ENCODE results near the gene CEP95.

CEP95 gene

DNA sequence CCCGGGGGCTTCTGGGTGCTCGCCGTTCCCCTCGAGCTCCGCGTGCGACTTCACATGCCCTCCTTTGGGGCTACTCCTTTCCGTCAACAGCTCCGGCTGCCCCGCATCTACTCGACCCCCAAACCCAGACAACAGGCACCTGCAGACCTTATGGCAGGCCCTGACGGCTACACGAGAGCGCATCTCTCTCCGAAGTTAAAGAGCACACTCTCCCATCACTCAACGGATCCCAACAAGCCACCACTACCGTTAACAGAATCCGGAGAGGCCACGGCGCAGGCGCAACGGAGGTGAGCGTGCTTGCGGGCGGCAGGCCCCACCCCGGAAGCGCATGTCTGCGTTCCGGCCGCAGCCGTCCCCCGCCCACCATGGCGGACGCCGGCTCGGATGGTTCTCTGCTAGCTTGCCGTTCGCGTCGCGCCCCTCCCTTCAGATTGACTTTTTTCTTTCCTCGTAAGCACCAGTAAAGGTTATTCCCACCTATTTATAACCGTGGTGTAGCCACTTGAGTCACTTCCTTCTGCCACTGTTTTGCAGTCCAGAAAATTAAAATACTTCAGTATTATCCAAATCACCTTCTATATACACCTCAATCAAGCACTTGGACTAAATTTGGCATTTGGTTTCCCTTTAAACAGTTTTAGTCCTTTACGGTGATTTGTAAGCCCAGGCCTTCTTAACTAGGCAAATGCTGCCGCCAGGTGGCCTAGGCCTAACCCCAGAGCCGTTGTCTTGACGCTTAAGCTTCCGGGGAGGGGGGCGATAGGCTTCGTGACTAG lies 9.8 kb upstream of the CEP95 start, which contains the start of gene POLG2:
TSS of gene POLG2 (minus strand) at position 269 of the 779 bp plus-strand sequence. CDS start at position 183, 86 bp downstream.
- DNase-seq (ENCODE audit: low spot score), result peak; percentile 90

DNA sequence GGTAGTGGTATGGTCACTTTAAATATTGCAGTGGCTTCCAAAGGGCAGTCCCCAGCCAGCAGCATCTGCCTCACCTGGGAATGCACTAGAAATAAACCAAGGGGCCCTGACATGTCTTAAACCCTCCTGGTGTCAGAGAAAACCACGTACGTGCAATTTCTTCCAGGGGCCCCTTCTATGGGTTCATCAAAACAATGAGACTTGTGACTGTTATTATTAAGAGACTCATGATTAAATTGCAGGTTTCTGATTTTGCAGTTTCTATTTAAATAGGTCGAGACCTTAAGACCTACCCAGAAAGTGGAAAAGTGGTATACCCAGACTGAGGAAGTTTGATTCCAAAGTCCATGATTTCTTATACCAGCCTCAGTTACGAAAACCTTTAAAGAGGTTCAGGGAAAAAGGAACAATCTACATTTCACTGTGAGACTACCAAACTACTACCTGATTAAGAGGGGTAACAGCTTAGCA lies 9.2 kb upstream of the CEP95 start:
- DNase-seq (ENCODE audit: low spot score), result no peak

DNA sequence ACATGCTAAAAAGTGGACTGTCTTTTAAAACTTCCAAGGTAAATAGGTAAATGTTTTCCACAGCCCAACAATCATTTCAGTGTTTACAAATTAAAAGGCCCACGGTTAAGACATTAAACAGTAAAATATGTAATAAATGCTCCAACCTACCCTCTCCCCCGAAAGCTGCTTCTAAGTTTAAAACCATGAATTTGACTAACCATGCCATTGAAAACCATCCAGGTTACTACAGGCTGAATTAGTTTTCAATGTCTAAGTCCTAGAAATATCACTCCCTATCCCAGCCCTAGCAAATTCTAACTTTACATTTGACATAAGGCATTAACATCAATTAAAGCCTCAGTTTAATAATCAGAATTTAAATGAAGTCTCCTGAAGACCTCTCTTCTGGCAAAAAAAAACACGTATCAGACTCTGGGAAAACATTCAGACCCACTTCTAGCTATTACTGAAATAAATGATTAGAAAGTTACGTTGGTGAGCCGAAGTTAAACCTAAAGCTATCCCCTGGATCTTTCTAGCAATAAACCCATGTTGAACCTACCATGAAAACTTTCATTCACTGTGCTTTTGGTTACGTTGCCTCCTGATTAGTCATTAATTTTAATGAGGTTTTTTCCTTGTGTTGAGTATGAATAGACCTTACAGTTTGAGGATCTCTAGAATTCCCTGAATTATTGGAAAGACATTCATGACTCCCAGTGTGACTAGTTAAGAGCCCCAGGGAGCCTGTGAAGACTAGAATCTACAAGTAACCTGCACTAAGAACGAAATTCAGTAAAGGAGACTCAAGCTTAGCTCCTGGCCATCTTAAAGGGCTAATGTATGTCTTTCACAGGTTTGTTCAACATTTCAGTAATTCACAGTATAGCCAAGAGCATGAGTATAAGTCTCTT lies 8.2 kb upstream of the CEP95 start:
- no peak for DNase-seq (ENCODE audit: low spot score)

DNA sequence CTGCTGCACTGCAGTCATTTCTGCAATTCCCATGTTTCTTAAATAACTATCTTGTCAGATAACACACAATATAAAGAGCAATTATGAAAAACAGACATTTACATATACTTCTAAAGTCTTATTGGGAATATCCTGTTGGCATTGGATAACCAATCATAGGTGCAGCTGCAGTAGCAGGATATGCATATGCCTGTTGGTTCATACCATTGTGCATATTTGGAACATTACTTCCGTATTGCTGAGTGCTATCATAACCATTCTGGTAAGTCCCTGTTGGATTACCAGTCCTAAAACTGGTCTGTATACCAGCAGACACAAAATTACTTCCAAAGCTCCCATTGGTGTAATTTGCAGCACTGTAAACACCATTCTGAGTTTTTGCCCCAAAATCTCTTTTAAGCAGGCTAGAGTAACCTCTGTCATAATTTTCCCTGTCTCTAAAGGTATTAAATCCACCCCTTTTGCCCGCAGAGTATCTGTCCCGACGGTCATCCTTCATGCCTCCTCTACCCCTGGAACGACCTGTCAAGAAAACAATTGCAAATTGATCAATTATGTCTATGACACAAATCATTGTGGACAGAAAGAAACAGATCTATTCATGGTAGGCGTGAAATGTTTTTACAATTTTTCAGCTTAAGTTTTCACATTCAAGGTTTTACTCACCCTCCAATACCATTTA lies 6.8 kb upstream of the CEP95 start:
- no peak for DNase-seq (ENCODE audit: low spot score)

DNA sequence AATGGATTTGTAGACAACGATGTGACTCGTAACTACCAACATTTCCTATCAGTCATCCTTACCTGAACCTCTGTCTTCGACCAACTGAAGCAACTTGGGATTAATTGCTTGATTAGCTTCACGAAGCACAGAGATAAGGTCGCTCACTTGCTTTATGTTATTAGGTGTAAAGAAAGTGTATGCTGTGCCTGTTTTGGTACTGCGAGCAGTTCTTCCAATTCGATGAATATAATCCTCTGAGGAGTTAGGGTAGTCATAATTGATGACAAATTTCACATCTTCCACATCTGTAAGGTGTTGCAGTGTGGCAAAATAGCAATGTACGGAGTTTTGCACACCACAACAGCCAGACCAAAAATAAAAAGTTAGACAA lies 6.3 kb upstream of the CEP95 start:
- no peak for DNase-seq (ENCODE audit: low spot score)

DNA sequence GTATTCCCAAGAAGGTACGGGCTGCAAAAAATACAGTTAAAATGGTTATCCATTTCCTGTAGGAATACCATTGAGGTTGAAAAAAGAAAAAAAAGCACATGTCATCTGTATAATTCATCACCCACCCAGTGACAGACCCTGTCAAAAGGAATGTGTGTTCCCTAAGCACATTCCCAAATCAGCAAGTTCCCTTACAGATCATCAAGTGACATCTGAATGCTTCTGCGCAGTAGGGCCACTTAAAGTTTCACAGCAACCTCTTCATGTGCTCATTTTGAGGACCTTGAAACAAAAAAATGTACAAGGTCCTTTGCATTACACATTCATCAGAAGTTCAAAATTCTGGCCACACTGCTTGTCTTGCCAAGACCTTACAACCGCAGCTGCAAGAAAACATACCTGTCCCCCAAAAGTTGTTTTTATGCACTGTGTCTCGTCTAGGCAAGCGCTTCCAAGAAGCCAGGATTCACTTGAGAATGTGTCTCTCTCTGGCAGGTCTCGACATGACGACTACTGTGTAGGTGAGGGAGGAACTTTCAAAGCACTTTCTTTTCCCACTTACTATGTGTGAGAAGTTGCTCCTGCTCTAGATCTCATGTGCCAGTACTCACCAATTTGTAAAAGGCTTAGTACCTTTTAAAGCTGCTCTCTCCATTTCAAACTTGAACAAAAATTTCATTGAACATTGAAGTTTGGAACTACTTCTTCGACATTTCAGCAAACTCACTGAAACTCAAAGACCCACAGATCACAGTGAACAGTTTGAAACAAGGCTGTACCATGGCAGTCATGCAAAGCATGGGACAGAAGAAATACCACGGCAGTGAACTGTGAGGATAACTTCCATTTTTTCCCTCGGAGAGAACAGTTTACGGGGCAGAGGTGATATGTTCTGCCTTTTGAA lies 5.7 kb upstream of the CEP95 start:
- DNase-seq (ENCODE audit: low spot score), result no peak

DNA sequence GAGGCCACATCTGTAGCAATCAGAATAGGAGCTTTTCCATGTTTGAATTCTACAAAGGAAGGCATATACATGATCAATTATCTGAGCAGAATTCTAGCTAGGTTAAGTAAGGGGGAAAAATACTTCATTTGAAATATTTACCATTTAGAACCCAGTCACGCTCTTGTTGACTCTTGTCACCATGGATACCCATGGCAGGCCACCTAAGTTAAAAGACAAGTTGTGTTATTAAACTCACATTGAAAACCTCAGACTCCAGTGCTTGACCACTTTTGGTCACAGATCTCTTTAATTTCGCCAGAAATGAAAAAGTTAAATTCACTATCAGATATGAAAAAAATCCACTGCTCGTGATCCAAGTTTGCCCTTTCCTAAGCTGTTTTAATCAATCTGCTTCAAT lies 4.8 kb upstream of the CEP95 start:
- DNase-seq (ENCODE audit: low spot score), result no peak

DNA sequence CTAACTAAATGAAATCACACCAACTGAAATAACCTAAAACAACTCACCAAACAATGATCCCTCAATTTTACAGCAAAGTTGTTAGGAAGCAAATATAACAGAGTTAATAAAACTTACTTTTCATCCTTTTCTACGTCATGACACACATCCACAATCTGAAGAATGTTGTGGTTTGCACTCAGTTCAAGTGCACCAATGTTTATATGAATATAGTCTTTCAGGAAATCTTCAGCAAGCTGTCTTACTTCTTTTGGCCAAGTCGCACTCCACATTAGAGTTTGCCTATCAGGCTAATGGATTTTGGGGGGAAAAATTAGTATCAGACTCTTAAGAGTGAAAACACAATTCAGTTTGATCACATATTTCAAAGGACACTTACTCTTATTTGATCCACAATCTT lies 4.0 kb upstream of the CEP95 start:
- no peak for DNase-seq (ENCODE audit: low spot score)

DNA sequence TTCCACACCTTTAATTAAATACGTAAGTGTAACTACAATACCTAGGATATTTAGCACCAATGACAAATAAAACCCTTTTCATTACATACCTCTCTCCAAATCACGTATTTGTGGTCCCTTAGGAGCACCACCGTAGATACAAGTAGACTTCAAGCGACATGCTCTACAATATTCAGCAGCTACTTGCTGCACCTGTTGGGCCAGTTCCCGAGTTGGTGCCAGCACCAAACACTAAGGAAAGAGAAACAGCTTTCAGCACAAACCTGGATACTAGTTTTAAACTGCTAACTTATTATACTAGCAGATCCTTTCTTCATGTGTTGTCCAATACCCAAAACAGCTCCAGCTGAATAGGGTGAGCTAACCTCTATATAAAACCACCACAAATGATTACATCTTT lies 3.4 kb upstream of the CEP95 start:
- DNase-seq (ENCODE audit: low spot score), result no peak

DNA sequence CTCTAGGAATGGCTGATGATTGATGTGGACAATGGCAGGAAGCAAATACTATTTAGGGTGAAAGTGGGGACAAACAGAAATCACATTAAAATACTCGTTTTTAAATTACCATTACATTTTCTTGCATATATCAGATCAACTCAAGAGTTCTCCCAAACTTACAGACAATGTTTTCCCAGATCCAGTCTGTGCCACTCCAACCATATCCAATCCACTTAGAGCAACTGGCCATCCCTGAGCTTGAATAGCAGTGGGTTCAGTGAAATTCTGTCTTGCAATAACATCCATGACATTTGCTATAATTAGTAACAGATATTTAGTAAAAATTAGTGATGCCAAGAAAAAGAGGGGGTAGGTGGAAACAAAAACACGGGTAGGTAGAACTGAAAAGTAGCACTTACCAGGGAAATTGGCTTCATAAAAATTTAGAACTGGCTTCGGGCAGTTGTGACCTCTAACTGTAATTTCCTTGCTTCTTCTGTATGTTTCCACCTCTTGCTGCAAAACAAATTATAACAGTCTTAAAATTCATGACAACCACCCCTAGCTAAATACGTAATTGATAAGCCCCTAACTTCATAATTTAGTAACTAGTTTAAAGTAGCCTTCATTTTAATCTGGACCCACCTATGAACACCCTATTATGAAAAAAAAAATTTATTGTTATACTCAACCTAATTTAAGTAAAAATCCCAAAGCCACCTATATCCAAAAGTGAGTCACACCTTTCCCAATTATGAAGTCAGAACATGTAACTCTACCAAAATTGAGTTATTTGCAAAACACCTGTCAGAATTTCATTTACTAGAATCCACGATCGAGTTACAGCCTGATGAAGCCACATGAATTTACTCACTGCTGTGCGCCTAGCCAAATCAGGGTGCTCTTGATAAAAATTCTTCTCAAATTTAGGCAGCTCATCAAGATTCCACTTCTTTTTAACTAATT lies 2.7 kb upstream of the CEP95 start:
- no peak for DNase-seq (ENCODE audit: low spot score)

DNA sequence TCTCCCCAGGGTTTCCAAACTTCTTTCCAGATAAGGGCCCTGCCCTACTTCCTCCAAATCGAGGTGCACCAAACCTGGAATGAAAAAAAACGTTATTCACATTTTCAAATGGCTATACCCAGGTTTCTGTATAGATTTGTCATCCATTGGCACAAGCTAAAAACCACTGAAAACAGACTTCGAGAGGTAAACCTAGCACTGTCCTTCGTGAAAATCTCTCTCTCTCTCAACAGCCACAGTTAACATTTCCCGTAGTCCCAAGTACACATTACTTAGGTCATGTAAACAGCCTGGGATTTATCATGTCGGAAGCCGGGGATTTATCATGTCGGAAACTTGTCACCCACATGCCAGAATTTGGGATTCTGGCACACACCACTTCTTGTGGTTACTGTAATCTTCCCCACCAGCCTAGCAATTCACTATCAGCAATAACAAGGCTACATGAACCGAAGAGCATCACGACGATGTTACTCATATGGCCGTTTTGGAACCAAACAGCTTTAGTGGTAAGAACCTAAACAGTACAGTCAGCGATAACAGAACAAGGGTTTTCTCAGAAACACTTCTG lies 1.9 kb upstream of the CEP95 start:
- DNase-seq (ENCODE audit: low spot score), result peak; percentile 16

DNA sequence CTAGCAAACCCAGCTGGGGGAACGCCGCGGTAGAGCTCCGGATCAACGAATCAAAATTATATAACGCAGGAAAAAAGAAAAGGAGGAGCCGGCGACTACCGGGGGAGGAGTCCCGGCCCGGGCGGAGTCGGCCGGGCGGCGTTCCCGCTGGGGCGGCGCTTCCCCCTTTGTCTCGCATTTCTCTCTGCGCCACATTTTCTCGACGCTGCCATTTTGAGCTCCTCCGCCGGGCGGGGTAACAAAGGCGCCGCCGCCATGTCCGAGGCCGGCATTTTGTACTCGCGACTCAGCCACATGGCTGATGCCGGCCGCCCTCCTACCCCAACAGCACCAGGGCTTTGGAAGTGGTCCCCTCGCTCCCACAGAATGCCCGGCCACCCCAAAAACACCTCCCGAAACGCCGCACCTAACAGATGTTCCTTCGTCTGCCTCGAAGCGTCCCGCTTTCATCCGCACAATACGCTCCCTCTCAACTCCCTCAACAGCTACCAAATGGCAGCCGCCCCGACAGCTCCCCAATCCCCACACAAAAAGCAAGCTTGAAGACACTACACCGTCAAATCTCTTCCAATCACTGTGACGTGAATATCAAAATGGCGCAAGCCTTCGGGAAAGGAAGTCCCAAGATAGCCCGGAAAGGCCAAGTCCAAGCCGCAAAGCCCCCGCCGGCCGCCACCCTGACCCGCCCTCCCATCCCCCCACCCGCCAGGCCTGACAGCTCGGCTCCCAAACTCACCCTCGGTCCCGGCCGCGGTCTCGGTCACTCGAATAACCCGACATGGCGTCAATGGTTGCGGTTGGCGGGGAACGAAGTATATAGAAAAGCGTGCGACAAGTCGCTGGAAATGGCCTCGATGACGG lies 1.2 kb upstream of the CEP95 start:
- DNase-seq (ENCODE audit: low spot score), result peak; percentile 90

DNA sequence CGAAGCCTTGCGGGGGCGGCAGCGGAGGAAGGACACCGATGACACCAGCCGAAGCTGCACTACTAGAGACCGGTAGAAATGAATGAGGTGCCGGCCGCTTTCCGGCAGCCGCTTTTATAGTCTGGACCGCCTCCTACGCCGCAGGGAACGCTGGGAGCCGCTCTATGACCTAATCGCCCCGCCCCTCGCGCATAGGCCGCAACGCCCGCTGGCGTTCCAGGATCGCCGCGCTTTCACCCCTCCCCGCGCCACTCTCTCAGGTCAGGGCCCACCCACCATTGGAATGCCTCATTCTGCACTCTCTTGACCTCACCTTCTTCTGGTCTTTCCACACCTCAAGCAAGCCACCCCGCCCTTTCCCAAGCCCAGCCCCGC lies 589 bp upstream of the CEP95 start, which contains the start of gene DDX5:
TSS of gene DDX5 (minus strand) at position 89 of the 375 bp plus-strand sequence. CDS start 170 bp downstream, outside the sequence.
- peak; percentile 95 for DNase-seq (ENCODE audit: low spot score)

DNA sequence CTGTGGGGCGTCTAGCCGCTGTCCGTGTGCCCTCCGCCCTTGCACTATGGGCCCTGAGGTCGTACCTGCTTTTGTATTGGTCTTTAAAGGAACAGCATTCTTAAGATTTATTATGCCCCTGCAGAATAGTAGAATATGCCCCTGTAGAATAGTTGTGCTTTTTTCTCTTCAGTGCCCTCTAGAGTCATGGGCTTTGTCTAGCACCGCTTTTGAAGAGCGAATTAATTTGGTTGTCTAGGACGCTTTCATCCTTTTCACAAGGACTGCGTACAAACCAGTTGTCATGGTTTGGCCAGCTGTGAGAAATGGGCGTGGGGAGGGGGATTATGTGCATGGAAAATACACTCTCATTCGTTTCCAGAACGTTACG lies 621 bp downstream of the CEP95 start:
- peak; percentile 68 for DNase-seq (ENCODE audit: low spot score)

DNA sequence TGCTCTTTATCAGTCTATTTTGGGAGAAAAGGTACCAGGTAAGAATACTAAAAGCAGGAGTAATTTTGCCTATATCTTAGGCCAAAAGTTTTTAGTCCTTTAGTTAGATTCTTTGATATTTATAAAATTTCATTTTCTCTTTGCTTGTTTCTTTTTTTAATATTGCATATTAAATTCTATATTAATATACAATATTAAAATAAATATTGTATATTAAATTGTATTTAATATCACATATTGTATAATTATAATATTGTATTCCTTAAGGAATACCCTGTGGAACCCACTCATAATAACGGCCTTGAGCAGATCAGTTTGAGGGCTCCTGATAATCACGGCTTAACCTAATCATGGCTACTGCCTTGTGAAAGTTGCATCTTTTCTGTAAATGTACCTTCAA lies 1.9 kb downstream of the CEP95 start:
- no peak for DNase-seq (ENCODE audit: low spot score)

DNA sequence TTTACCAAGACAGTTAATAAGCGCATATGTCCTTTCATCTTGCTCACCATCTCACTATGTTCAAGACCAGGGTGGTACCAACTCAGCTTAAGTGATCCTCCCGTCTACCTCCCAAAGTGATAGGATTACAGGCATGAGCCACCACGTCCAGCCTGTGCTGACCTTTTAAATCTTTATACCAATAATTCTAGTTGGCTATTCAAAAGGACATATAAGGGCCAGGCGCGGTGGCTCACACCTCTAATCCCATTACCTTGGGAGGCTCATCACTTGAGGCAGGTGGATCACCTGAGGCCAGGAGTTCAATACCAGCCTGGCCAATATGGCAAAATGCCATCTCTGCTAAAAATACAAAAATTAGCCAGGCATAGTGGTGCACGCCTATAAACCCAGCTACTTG lies 2.4 kb downstream of the CEP95 start:
- no peak for DNase-seq (ENCODE audit: low spot score)

DNA sequence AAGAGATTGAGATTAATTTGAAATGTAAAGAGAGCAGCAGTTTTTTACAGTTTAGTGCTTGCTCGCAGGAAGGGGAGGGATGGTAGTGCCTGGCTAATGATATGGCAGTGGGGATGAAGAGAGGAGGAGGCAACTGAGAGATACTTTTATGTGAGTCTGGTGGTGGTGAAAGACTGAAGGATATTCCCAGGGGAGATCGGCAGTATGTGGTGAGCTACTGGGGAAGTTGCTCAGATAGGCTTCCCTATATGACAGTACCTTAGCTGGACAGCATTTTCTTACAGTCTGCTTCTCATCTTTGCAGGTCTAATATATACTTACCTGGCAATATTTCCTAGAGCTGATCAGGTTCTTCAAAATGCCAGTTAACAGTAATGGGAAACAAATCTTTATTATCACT lies 8.6 kb downstream of the CEP95 start:
- DNase-seq (ENCODE audit: low spot score), result no peak

DNA sequence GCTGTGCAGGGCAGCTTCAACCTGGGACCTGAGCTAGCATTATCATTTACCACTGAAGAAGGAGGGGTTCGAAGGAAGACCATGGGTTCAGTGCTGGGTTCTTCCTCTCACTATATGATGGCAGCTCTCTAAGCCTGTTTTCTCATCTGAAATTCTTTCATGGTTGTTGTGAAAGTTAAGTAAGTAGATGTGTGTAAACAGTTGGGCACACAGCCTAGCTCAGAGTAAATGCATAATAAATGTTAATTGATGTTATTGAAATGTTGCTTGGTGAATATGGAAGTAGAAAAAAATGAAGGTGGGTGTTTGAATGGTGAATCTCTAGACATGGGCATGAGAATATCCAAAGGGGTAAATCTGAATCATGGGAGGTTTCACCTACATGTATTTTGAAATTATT lies 9.1 kb downstream of the CEP95 start:
- DNase-seq (ENCODE audit: low spot score), result no peak

DNA sequence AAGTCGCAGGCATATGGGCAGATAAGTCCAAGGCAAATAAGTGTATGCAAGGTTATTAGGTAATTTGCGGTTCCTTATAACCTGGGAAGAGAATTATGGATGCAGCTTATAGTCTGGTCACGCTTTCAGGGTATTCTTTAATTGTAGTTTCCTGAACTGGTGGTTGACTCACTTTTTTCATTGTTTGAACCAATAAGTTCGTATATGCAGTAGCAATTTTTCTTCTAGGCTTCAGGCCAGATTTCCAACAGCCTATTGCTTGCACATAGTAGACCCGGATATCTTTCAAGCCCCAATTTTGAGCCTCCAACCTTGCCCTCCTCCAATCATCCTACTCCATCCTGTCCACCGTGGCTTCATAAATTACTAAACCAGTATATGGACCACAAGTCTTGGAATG lies 12.8 kb downstream of the CEP95 start:
- no peak for DNase-seq (ENCODE audit: low spot score)
